ENCODE measurements around the gene MDFIC. TPM values are rescaled to one million over a fixed set of nuclear protein-coding genes. Genes with fewer than 3 reads are reported as not detected.

MDFIC gene
- total and polyA plus RNA-seq, 12 donors, result 7.6 to 55.7 (median 33.6) TPM

DNA sequence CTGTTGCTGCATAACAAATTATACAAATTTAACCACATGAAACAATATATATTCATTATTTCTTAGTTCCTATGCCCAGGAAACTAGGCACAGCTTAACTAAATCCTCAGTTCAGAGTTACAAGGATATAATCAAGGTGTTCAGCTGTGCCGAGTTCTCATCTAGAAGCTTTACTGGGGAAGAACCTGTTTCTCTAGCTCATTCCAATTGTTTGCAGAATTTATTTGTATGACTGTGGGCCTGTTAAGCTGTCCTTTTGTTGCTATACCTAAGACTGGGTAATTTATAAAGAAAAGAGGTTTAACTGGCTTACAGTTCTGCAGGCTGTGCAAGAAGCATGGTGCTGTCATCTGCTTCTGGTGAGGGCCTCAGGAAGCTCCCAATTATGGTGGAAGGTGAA, 21.8 kb upstream of the MDFIC start:
- Histone ChIP-seq H3K4me1 (no peaks in the 10 kb centered on the region), H3K4me3 (no peak overlapping the region), H3K9me3 (no peaks in the 10 kb centered on the region), H3K27ac (no peak overlapping the region), H3K36me3 (no peaks in the 10 kb centered on the region), H3K27me3 (no peaks in the 10 kb centered on the region)
- no peak for ATAC-seq
- TF ChIP-seq, protein P1, sequence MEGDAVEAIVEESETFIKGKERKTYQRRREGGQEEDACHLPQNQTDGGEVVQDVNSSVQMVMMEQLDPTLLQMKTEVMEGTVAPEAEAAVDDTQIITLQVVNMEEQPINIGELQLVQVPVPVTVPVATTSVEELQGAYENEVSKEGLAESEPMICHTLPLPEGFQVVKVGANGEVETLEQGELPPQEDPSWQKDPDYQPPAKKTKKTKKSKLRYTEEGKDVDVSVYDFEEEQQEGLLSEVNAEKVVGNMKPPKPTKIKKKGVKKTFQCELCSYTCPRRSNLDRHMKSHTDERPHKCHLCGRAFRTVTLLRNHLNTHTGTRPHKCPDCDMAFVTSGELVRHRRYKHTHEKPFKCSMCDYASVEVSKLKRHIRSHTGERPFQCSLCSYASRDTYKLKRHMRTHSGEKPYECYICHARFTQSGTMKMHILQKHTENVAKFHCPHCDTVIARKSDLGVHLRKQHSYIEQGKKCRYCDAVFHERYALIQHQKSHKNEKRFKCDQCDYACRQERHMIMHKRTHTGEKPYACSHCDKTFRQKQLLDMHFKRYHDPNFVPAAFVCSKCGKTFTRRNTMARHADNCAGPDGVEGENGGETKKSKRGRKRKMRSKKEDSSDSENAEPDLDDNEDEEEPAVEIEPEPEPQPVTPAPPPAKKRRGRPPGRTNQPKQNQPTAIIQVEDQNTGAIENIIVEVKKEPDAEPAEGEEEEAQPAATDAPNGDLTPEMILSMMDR (IDR thresholded peaks at IDR 0.05), result no peak
- intact Hi-C loops (cut with DNase I), result no loop called here
- no peak for DNase-seq
- whole genome bisulfite sequencing, 2 donors, result 95 to 96% methylated on average over 1 of the region's 1 CpG

DNA sequence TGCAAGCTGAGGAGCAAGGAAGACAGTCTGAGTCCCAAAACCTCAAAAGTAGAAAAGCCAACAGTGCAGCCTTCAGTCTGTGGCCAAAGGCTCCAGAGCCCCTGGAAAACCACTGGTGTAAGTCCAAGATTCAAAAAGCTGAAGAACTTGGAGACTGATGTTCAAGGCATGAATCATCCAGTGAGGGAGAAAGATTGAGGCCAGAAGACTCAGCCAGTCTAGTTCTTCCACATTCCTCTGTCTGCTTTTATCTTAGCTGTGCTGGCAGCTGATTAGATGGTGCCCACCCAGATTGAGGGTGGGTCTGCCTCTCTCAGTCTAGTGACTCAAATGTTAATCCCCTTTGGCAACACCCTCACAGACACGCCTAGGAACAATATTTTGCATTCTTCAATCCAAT, 20.1 kb upstream of the MDFIC start:
- TF ChIP-seq, protein P1 (IDR thresholded peaks at IDR 0.05), result no peak
- Histone ChIP-seq H3K27ac (no peak overlapping the region), H3K36me3 (no peaks in the 10 kb centered on the region), H3K4me3 (no peak overlapping the region), H3K27me3 (no peaks in the 10 kb centered on the region), H3K4me1 (no peaks in the 10 kb centered on the region), H3K9me3 (no peaks in the 10 kb centered on the region)
- ATAC-seq (no peak), DNase-seq (no peak)
- whole genome bisulfite sequencing, 2 donors, result 86 to 88% methylated on average over 1 of the region's 1 CpG
- intact Hi-C loops (cut with DNase I), result no loop called here

DNA sequence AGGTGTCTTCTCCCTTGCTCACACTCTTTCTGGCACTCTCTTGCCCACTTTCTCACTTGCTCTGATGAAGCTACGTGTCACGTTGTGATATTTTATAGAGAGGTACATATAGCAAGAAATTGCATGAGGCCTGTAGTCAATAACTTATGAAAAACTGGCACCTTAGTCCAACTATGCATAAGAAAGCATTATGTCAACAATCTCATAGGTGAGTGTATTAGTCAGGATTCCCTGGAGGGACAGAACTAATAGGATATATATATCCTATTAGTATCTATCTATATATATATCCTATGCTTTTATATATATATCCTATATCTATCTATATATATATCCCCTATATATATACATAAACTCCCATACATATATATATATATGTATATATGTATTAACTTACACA, 18.8 kb upstream of the MDFIC start:
- no peak overlapping the region for H3K27ac ChIP-seq
- WGBS, 2 donors, result 95 to 98% methylated on average over 2 of the region's 2 CpGs
- TF ChIP-seq, protein P1 (IDR thresholded peaks at IDR 0.05), result no peak
- intact Hi-C loops (cut with DNase I), result no loop called here
- no peaks in the 10 kb centered on the region for H3K4me1 ChIP-seq
- DNase-seq, result no peak
- peaks cover 0 to 8% (median 0%) of the 10 kb centered on the region in 11 donors for H3K9me3 ChIP-seq
- no peak for ATAC-seq
- H3K4me3 ChIP-seq, result no peak overlapping the region
- H3K36me3 ChIP-seq, result no peaks in the 10 kb centered on the region
- H3K27me3 ChIP-seq, result no peaks in the 10 kb centered on the region

DNA sequence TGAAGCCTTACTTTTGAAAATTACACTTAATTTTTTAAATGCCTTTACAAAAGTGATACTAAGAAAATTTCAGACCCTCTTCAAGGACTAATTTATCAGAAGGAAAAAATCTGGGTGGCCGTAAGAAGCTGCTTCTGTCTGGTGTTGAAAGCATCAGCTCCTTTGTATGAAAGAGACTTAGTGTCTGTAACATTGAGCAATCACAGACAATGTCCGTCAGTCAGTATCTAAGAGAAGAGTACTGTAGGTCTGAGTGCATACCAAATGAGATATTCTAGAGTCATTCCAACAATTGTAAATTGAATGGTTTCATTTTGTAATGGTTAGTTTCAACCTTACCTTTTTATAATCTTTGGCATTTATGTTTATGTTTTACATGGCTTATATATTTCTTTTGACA, 11.1 kb upstream of the MDFIC start:
- DNase-seq (no peak), ATAC-seq (no peak)
- no peaks in the 10 kb centered on the region for H3K36me3 ChIP-seq
- intact Hi-C loops (cut with DNase I), result loop anchor here in 1 of 10 donors (10.0 kb wide), 1 partner anchor 304 kb away; no protein-coding TSS in a partner anchor
- H3K27me3 ChIP-seq, result no peaks in the 10 kb centered on the region
- H3K4me1 ChIP-seq, result no peaks in the 10 kb centered on the region
- TF ChIP-seq, protein P1 (IDR thresholded peaks at IDR 0.05), result no peak
- H3K9me3 ChIP-seq, result peaks cover 0 to 12% (median 0%) of the 10 kb centered on the region in 11 donors
- 44 to 55% methylated on average over 2 of the region's 2 CpGs for WGBS, 2 donors
- H3K27ac ChIP-seq, result no peak overlapping the region
- H3K4me3 ChIP-seq, result no peak overlapping the region
